ENCODE data around the gene SCAMP5. TPM values are rescaled to one million over a fixed set of nuclear protein-coding genes. Genes with fewer than 3 reads are reported as not detected.

The SCAMP5 gene
- total RNA-seq, 6 experiments from 2014 or later = 6.4 to 11.2 (median 6.9) TPM

- no peak overlapping the region for H3K27ac Mint-ChIP-seq
Measured at GRCh38 chr15:74955796-74956647, 39.3 kb upstream of the SCAMP5 start.

GRCh38 chr15:74956648-74957475 is 38.5 kb upstream of the SCAMP5 start, which contains the start of gene RPP25:
RPP25 (minus strand) TSS chr15:74956772; CDS start chr15:74956583, 189 bp downstream.
- peak; percentile 57 for DNase-seq
- peaks cover 14% of the 10 kb centered on the region for H3K27me3 Mint-ChIP-seq (ENCODE audit: insufficient read depth)
- H3K36me3 Mint-ChIP-seq (ENCODE audit: low read depth) = no peaks in the 10 kb centered on the region
- peaks cover 42% of the 10 kb centered on the region for H3K4me1 Mint-ChIP-seq (ENCODE audit: low read depth)
- H3K27ac Mint-ChIP-seq = peak within 1 kb of the TSS; percentile 70
- no peak for TF ChIP-seq CTCF (IDR thresholded peaks at IDR 0.05)
- no peaks in the 10 kb centered on the region for H3K9me3 Mint-ChIP-seq
- H3K4me3 Mint-ChIP-seq = peak within 1 kb of the TSS; percentile 90

More at GRCh38 chr15:74955796-74956647, 39.3 kb upstream of the SCAMP5 start:
- peaks cover 37% of the 10 kb centered on the region for H3K4me1 Mint-ChIP-seq (ENCODE audit: low read depth)
- no peaks in the 10 kb centered on the region for H3K36me3 Mint-ChIP-seq (ENCODE audit: low read depth)
- peaks cover 14% of the 10 kb centered on the region for H3K27me3 Mint-ChIP-seq (ENCODE audit: insufficient read depth)
- no peak for DNase-seq
- peak; percentile 50 for TF ChIP-seq CTCF (IDR thresholded peaks at IDR 0.05)
- no peak overlapping the region for H3K4me3 Mint-ChIP-seq
- no peaks in the 10 kb centered on the region for H3K9me3 Mint-ChIP-seq

- H3K9me3 Mint-ChIP-seq = no peaks in the 10 kb centered on the region
- no peaks in the 10 kb centered on the region for H3K36me3 Mint-ChIP-seq (ENCODE audit: low read depth)
- no peak for DNase-seq
- no peak for TF ChIP-seq CTCF (IDR thresholded peaks at IDR 0.05)
- H3K4me1 Mint-ChIP-seq (ENCODE audit: low read depth) = peaks cover 42% of the 10 kb centered on the region
- peaks cover 14% of the 10 kb centered on the region for H3K27me3 Mint-ChIP-seq (ENCODE audit: insufficient read depth)
- peak overlapping the region; percentile 70; the same call in 1 of the 2 replicates for H3K27ac Mint-ChIP-seq
- H3K4me3 Mint-ChIP-seq = peak overlapping the region; percentile 90
Measured at GRCh38 chr15:74957476-74958035, 37.8 kb upstream of the SCAMP5 start.

GRCh38 chr15:74958320-74958907 is 36.9 kb upstream of the SCAMP5 start:
- H3K27me3 Mint-ChIP-seq (ENCODE audit: insufficient read depth) = peaks cover 14% of the 10 kb centered on the region
- no peaks in the 10 kb centered on the region for H3K9me3 Mint-ChIP-seq
- peak; percentile 40; the same call in 1 of the 2 replicates for TF ChIP-seq CTCF (IDR thresholded peaks at IDR 0.05)
- peaks cover 42% of the 10 kb centered on the region for H3K4me1 Mint-ChIP-seq (ENCODE audit: low read depth)
- DNase-seq = peak; percentile 50
- H3K27ac Mint-ChIP-seq = peak overlapping the region; percentile 33
- no peaks in the 10 kb centered on the region for H3K36me3 Mint-ChIP-seq (ENCODE audit: low read depth)
- H3K4me3 Mint-ChIP-seq = peak overlapping the region; percentile 90
